GM19328 (cell line): ENCODE measurements around the gene RTN3.

Source experiments
- ATAC-seq: cut with Tn5 transposase; IDR thresholded peaks from one replicate; pipeline ENCODE4 v1.9.1; 2021; ENCODE audit warnings: mild to moderate bottlenecking, moderate library complexity; ENCODE audit not compliant: unreplicated experiment

The RTN3 gene

GRCh38 chr11:63737718-63738117, 56.4 kb downstream of the RTN3 start:
- no peak for ATAC-seq

GRCh38 chr11:63738720-63739360, 57.5 kb downstream of the RTN3 start:
- ATAC-seq, result no peak

GRCh38 chr11:63745304-63746170, 64.2 kb downstream of the RTN3 start:
- no peak for ATAC-seq

- ATAC-seq, result no peak
Observed at GRCh38 chr11:63747011-63747410, 65.7 kb downstream of the RTN3 start.

GRCh38 chr11:63749624-63750023, 68.3 kb downstream of the RTN3 start:
- no peak for ATAC-seq

- ATAC-seq, result no peak
Observed at GRCh38 chr11:63756919-63757761, 75.8 kb downstream of the RTN3 start.

- no peak for ATAC-seq
Observed at GRCh38 chr11:63760487-63761079, 79.3 kb downstream of the RTN3 start.

GRCh38 chr11:63761188-63761587, 79.9 kb downstream of the RTN3 start:
- ATAC-seq, result no peak

- ATAC-seq, result no peak
Observed at GRCh38 chr11:63761931-63762653, 80.8 kb downstream of the RTN3 start.

- ATAC-seq, result no peak
Observed at GRCh38 chr11:63762654-63763495, 81.6 kb downstream of the RTN3 start.

- no peak for ATAC-seq
Observed at GRCh38 chr11:63763496-63764339, 82.4 kb downstream of the RTN3 start.

- no peak for ATAC-seq
Observed at GRCh38 chr11:63764340-63764678, 83.0 kb downstream of the RTN3 start.

- no peak for ATAC-seq
Observed at GRCh38 chr11:63764679-63765647, 83.7 kb downstream of the RTN3 start.

GRCh38 chr11:63765688-63766241, 84.5 kb downstream of the RTN3 start:
- no peak for ATAC-seq

- no peak for ATAC-seq
Observed at GRCh38 chr11:63766531-63767235, 85.4 kb downstream of the RTN3 start.

- ATAC-seq, result no peak
Observed at GRCh38 chr11:63767267-63767564, 85.9 kb downstream of the RTN3 start.
